ENCODE measurements around the gene OVCA2. TPM values are rescaled to one million over a fixed set of nuclear protein-coding genes. Genes with fewer than 3 reads are reported as not detected.

Gene OVCA2
- total RNA-seq, 4 donors from 2014 or later = 21.1 to 30.4 (median 26.2) TPM

DNA sequence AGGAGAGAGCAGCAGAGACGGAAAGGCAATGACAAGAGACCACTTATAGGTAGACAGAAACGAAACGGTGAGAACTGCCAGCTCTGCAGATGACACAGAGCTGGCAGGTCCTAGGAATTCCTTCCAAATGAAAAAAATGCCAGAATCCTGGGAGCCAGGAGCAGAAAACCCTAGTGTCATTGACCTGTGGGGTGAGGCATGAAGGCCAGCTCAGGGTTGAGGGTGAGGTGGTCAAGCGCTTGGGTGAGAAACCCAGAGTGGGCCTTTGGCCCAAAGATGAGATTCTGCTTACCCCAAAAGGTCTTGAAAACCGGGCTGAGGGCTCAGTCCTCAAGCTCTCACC lies 22.3 kb downstream of the OVCA2 start:
- TF ChIP-seq, protein P1, sequence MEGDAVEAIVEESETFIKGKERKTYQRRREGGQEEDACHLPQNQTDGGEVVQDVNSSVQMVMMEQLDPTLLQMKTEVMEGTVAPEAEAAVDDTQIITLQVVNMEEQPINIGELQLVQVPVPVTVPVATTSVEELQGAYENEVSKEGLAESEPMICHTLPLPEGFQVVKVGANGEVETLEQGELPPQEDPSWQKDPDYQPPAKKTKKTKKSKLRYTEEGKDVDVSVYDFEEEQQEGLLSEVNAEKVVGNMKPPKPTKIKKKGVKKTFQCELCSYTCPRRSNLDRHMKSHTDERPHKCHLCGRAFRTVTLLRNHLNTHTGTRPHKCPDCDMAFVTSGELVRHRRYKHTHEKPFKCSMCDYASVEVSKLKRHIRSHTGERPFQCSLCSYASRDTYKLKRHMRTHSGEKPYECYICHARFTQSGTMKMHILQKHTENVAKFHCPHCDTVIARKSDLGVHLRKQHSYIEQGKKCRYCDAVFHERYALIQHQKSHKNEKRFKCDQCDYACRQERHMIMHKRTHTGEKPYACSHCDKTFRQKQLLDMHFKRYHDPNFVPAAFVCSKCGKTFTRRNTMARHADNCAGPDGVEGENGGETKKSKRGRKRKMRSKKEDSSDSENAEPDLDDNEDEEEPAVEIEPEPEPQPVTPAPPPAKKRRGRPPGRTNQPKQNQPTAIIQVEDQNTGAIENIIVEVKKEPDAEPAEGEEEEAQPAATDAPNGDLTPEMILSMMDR (IDR thresholded peaks at IDR 0.05) = no peak
- no peak for ATAC-seq (ENCODE audit: low FRiP score)
- no peak for DNase-seq (ENCODE audit: low spot score)

DNA sequence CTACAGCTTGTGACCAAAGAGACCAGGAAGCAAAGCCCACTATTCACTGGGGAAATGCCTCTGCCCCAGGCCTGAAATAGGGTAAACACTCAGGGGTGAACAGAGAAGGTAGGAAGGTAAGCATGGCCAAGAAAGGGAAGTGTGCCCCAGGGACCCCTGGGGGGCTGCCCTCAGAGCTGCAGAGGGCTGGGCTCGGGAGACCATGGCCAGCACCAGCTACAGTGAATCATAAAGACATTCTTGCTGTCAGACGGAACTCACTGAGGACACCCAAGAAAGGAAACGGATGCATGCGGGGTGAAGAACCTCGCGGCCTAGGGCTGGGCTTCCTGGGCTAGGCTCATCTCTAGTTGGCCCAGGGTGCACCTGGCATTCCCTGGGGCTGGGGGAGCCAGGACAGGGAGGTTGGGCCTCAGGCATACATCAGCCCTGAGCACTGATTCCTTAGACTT lies 22.7 kb downstream of the OVCA2 start:
- ATAC-seq (ENCODE audit: low FRiP score) (no peak), DNase-seq (ENCODE audit: low spot score) (no peak)
- TF ChIP-seq, protein P1 (IDR thresholded peaks at IDR 0.05) = no peak

DNA sequence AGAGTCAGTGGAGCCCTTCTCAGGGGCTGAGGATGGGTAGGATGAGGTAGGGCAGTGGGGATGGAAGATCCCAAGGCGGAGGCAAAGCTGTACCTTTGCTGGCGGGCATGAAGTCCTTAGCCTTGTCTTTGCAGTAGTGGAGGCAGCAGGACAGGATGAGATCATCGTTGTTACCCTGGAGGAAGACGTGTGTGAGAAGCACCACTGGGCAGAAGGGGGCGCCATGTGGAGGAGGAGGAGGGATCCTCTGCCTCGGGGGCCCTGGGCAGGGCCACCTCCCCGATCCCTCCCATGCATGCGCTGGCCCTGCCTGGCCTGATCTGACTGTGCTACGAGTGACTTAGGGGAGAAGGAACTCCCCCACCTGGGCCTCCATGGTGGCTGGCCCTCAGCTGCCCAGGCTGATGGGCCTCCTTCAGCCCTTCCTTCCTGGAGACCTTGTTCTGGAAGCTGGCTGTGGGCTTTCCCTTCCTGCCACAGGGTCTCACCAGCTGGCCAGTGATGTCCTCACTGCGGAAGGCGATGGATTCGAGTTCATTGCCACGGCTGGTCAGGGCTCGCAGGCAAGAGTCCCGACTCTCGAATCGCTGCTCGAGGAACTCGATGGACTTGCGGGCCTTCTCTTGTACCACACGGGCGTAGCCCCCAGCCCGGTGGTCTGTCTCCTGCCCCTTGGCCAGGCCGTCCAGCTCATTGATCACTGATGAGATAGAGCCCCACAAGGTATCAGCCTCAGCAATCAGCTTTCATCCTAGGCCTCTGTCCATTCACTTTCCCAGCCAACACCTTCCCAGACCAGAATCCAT lies 23.4 kb downstream of the OVCA2 start:
- TF ChIP-seq, protein P1 (IDR thresholded peaks at IDR 0.05) = no peak
- ATAC-seq (ENCODE audit: low FRiP score) (no peak), DNase-seq (ENCODE audit: low spot score) (no peak)

DNA sequence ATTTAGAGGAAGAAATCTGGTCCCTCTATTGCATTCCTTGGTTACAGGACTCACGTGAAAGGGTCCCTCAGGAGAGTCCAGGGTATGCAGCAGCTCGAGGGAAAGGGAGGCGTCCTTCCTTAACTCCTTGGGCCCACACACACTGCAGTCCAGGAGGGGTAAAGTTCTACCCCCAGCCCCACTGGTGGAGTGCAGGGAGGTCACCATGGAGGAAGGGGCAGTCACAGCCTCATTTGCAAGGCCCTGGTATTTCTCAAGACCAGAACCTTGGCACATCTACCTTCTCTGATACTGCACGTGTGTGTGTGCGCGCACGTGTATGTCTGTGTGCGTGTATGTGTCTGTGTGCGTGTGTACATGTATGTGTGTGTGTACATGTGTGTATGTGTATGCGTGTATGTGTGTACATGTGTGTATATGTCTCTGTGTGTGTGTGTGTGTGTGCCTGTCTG lies 24.2 kb downstream of the OVCA2 start:
- DNase-seq (ENCODE audit: low spot score) (no peak), ATAC-seq (ENCODE audit: low FRiP score) (no peak)

DNA sequence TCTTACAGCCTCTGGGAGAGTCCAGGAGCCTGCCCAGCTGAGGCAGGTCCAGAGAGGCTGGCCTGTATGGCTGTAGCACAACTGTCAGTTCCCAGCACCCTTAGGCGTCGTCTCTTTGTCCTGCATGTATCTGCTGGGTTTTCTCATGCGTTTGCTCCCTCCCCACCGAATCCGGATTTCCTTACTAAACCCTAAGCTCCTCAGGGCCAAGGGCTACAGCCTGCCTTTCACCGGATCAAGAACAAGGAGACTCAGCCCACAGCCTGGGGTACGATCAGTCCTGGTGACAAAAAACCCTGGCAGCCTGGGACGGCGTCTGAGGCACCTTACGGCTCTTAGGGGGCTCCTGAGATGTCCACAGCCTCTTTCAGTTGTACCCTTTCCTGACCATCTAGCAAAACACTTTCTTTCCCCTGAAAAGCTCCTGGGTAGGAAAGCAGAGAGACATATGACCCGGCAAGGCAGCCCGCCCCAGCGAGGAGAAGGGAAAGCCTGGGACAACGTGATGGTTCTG lies 25.3 kb downstream of the OVCA2 start:
- TF ChIP-seq, protein P1 (IDR thresholded peaks at IDR 0.05) = no peak
- no peak for ATAC-seq (ENCODE audit: low FRiP score)
- DNase-seq (ENCODE audit: low spot score) = no peak

More for the DNA sequence above, 24.2 kb downstream of the OVCA2 start:
- TF ChIP-seq, protein P1 (IDR thresholded peaks at IDR 0.05) = no peak

DNA sequence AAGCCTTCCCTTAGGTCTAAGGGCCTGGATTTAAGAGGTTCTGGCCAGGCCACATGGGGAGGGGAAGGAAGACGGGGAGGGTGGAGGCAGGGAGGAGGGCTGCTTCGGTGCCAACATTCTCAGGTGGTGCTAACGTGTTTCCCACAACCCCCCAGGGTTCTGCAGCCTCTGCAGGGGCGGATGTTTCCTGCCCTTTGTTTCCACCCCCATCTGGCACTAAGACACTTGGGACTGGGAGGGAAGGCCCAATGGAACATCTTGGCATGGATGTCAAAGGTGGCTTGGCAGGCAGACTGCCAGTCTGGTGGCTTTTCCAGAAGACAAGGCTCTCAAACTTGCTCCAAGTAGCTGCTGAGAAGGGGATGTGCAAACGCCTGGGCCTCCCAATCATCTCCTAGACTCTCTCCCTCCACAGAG lies 25.8 kb downstream of the OVCA2 start:
- no peak for ATAC-seq (ENCODE audit: low FRiP score)
- TF ChIP-seq, protein P1 (IDR thresholded peaks at IDR 0.05) = no peak
- DNase-seq (ENCODE audit: low spot score) = no peak

All from omental fat pad (tissue), 4 donors.